DOHH2 (cell line): ENCODE results near the gene PHF2.

Source experiments
- H3F3A ChIP-seq: fragments of 200-600 bp; sonication (generic), shearing (Covaris generic); 2 replicates; pipeline ENCODE4 v1.6.0; 2016; ENCODE audit warnings: antibody characterized with exemption, mild to moderate bottlenecking; ENCODE audit not compliant: control insufficient read depth, insufficient read depth
- H3K27ac ChIP-seq: fragments of 200-600 bp; sonication (generic); 2 replicates; pipeline ENCODE4 v1.5.1; 2014; ENCODE audit warnings: low read depth, mild to moderate bottlenecking, low read length, moderate library complexity
- H3K27me3 ChIP-seq: fragments of 200-600 bp; sonication (generic); 2 replicates; pipeline ENCODE4 v1.6.1; 2014; ENCODE audit warnings: mild to moderate bottlenecking, low read length, mixed read lengths; ENCODE audit not compliant: control insufficient read depth
- H3K36me3 ChIP-seq: fragments of 200-600 bp; sonication (generic); 2 replicates; pipeline ENCODE4 v1.6.1; 2014; ENCODE audit warnings: mild to moderate bottlenecking, low read length, moderate library complexity, mixed read lengths; ENCODE audit not compliant: control insufficient read depth
- H3K4me1 ChIP-seq: fragments of 200-600 bp; sonication (generic); 2 replicates; pipeline ENCODE4 v1.6.1; 2014; ENCODE audit warnings: mild to moderate bottlenecking, low read length, mixed read lengths; ENCODE audit not compliant: control insufficient read depth
- H3K4me2 ChIP-seq: fragments of 200-600 bp; sonication (generic); 2 replicates; pipeline ENCODE4 v1.6.0; 2014; ENCODE audit warnings: mild to moderate bottlenecking, low read length, moderate library complexity
- H3K4me3 ChIP-seq: fragments of 200-600 bp; sonication (generic); 2 replicates; pipeline ENCODE4 v1.5.1; 2014; ENCODE audit warnings: mild to moderate bottlenecking, low read length, mixed read lengths
- H3K79me2 ChIP-seq: fragments of 200-600 bp; sonication (generic); 2 replicates; pipeline ENCODE4 v1.6.1; 2014; ENCODE audit warnings: mild to moderate bottlenecking, low read length, mixed read lengths; ENCODE audit not compliant: control insufficient read depth
- H3K9me2 ChIP-seq: fragments of 200-600 bp; sonication (generic); replicated peaks from 2 replicates; pipeline ENCODE4 v1.6.1; 2014; ENCODE audit warnings: mild to moderate bottlenecking, low read length, mixed read lengths; ENCODE audit not compliant: control insufficient read depth
- H3K9me3 ChIP-seq: fragments of 200-600 bp; sonication (generic); 2 replicates; pipeline ENCODE4 v1.6.1; 2014; ENCODE audit warnings: antibody characterized with exemption, low read length, mixed read lengths; ENCODE audit not compliant: control insufficient read depth, insufficient read depth
- H4K20me1 ChIP-seq: fragments of 200-600 bp; sonication (generic); 2 replicates; pipeline ENCODE4 v1.6.0; 2014; ENCODE audit warnings: low read depth, mild to moderate bottlenecking, antibody characterized with exemption, low read length, moderate library complexity; ENCODE audit not compliant: control insufficient read depth, insufficient read depth
- CTCF ChIP-seq: fragments of 200-600 bp; sonication (generic); IDR thresholded peaks from one replicate; pipeline ENCODE4 v1.5.1; 2014; ENCODE audit warnings: antibody characterized with exemption, mild to moderate bottlenecking, low read depth, low read length; ENCODE audit not compliant: poor library complexity, severe bottlenecking
- EZH2phosphoT487 ChIP-seq: fragments of 200-600 bp; sonication (generic); IDR thresholded peaks from 2 replicates; pipeline ENCODE4 v1.6.1; 2017; ENCODE audit warnings: borderline replicate concordance, mild to moderate bottlenecking, antibody characterized with exemption, low read length, moderate library complexity, mixed read lengths

The PHF2 gene

GRCh38 chr9:93630806-93631411 lies 54.5 kb downstream of the PHF2 start:
- H3K36me3 ChIP-seq: peaks cover 8% of the 10 kb centered on the region
- H3K9me3 ChIP-seq: peaks cover 12% of the 10 kb centered on the region
- no peaks in the 10 kb centered on the region for H3F3A ChIP-seq
- H3K27me3 ChIP-seq: no peaks in the 10 kb centered on the region
- TF ChIP-seq EZH2phosphoT487 (no peak), CTCF (no peak)
- H4K20me1 ChIP-seq: no peaks in the 10 kb centered on the region; the same call in 1 of the 2 replicates
- no peak overlapping the region for H3K4me2 ChIP-seq
- H3K4me3 ChIP-seq: no peak overlapping the region
- H3K4me1 ChIP-seq: no peaks in the 10 kb centered on the region
- no peaks in the 10 kb centered on the region for H3K9me2 ChIP-seq
- peaks cover 26% of the 10 kb centered on the region for H3K79me2 ChIP-seq
- H3K27ac ChIP-seq: no peak overlapping the region

GRCh38 chr9:93633492-93634221 lies 57.3 kb downstream of the PHF2 start:
- Histone ChIP-seq H3K36me3 (peaks cover 23% of the 10 kb centered on the region), H3K9me2 (no peaks in the 10 kb centered on the region)

DNA sequence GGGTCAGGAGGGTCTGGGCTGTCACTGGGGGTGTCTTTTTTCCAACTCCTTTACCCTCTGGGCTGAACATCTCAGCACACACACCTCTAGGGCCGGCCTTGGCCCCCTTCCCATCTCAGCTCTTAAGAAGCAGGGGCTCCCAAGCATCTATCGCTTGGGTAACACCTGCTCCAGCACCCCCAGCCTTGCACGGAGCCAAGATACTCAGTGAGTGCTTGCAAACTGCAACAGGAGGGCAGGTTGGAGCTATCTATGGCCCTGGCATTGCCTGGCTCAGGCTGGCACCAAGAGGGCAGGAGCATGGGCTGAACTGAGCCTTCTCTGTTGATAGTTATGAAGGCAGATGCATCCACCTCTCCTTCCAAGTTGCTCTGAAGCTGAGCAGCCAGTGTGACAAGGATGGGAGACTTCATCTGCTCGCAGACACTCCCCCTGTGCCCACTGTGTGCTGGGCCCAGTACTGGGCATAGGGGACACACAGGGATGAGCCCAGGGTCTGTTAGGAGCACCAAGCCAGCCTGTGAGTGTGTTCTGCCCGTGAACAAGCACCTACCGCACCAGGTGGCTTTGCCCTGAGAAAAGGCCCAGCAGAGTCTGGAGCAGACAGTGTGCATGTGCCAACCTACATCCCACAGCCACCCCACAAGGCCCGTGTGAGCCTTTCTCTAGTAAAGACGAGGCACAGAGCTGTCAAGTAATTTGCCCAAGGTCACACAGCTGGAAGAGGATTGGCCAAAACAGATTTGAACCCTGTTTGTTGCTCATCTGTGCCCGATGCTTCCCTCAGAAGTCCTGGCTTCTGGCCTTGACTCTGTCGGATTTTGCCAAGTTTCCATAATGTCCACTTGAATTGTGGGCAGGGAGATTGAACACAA lies 58.2 kb downstream of the PHF2 start:
- H3K27ac ChIP-seq: no peak overlapping the region
- H3K27me3 ChIP-seq: no peaks in the 10 kb centered on the region
- no peaks in the 10 kb centered on the region for H3K4me1 ChIP-seq
- H3K9me3 ChIP-seq: no peaks in the 10 kb centered on the region
- TF ChIP-seq CTCF (no peak), EZH2phosphoT487 (no peak)
- H4K20me1 ChIP-seq: no peaks in the 10 kb centered on the region; the same call in 1 of the 2 replicates
- H3K36me3 ChIP-seq: peaks cover 23% of the 10 kb centered on the region
- H3K9me2 ChIP-seq: no peaks in the 10 kb centered on the region
- H3K4me2 ChIP-seq: no peak overlapping the region
- no peaks in the 10 kb centered on the region for H3F3A ChIP-seq
- no peaks in the 10 kb centered on the region for H3K79me2 ChIP-seq
- H3K4me3 ChIP-seq: no peak overlapping the region

More at GRCh38 chr9:93633492-93634221, 57.3 kb downstream of the PHF2 start:
- no peak overlapping the region for H3K4me3 ChIP-seq
- no peak overlapping the region for H3K27ac ChIP-seq
- H3K27me3 ChIP-seq: no peaks in the 10 kb centered on the region
- H3K4me2 ChIP-seq: no peak overlapping the region
- peaks cover 5% of the 10 kb centered on the region; the same call in 1 of the 2 replicates for H3K79me2 ChIP-seq
- no peaks in the 10 kb centered on the region for H3K9me3 ChIP-seq
- H4K20me1 ChIP-seq: no peaks in the 10 kb centered on the region; the same call in 1 of the 2 replicates
- TF ChIP-seq CTCF (no peak), EZH2phosphoT487 (no peak)
- no peaks in the 10 kb centered on the region for H3K4me1 ChIP-seq
- no peaks in the 10 kb centered on the region for H3F3A ChIP-seq
